HS-27A (cell line): Measurements from ENCODE around the gene CNPY1.

Source experiments
- DNase-seq: peaks from one replicate; pipeline ENCODE4 v3.0.0-alpha.2; 2012; ENCODE audit warnings: low read depth, missing footprints

CNPY1 gene

GRCh38 chr7:155453296-155454182 is 92.8 kb downstream of the CNPY1 start:
- DNase-seq, result no peak

- no peak for DNase-seq
These were observed 93.7 kb downstream of the CNPY1 start for GRCh38 chr7:155452505-155453295.

- no peak for DNase-seq
These were observed 94.5 kb downstream of the CNPY1 start for GRCh38 chr7:155451840-155452239.
